GM12891 (cell line): ENCODE results near the gene CACNG5.

Experiments
- DNase-seq: peaks from one replicate; pipeline ENCODE4 v3.0.0; 2011; ENCODE audit warnings: low spot score; ENCODE audit not compliant: insufficient read length
- FAIRE-seq: peaks from 2 replicates; lab custom pipeline; 2011; peaks lifted over from hg19 to GRCh38; lab: Jason Lieb, UNC
- PAX5 ChIP-seq: IDR thresholded peaks from 2 replicates; pipeline ENCODE4 v1.6.1; 2011; ENCODE audit warnings: low read length, moderate library complexity, mild to moderate bottlenecking; ENCODE audit not compliant: insufficient read depth, severe bottlenecking
- POLR2A ChIP-seq: IDR thresholded peaks from 2 replicates; pipeline ENCODE4 v1.6.1; 2011; ENCODE audit warnings: low read depth, low read length, control low read depth
- POLR2AphosphoS5 ChIP-seq: IDR thresholded peaks from 2 replicates; pipeline ENCODE4 v1.6.1; 2011; ENCODE audit warnings: low read depth, low read length, control low read depth
- POU2F2 ChIP-seq: IDR thresholded peaks from 2 replicates; pipeline ENCODE4 v1.6.1; 2011; ENCODE audit warnings: low read depth, mild to moderate bottlenecking, control low read depth, low read length, moderate library complexity
- SPI1 ChIP-seq: IDR thresholded peaks from 2 replicates; pipeline ENCODE4 v1.6.1; 2011; ENCODE audit warnings: low read depth, low read length, control low read depth
- TAF1 ChIP-seq: IDR thresholded peaks from 2 replicates; pipeline ENCODE4 v1.6.1; 2011; ENCODE audit warnings: low read depth, low read length, control low read depth

CACNG5 gene

GRCh38 chr17:66803474-66803951, 31.4 kb upstream of the CACNG5 start:
- no peak for TF ChIP-seq POU2F2
- TF ChIP-seq SPI1: no peak
- TF ChIP-seq POLR2AphosphoS5: no peak
- no peak for TF ChIP-seq TAF1
- TF ChIP-seq POLR2A: no peak
- no peak for TF ChIP-seq PAX5
- FAIRE-seq: no peak
- DNase-seq: no peak

DNA sequence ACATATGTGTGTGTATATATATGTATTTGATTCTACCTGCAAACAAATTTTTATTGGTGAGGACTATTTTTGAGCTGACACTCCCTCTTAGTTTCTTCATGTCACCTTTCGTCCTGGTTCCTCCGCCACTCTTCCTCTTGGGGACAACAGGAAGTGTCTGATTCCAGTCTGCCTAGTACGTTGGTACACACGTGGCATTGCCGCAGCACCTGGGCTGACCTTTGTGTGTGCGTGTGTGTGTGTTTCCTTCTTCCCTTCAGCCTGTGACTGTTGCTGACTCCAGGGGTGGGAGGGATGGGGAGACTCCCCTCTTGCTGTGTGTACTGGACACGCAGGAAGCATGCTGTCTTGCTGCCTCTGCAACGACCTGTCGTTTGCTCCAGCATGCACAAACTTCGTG, 29.4 kb upstream of the CACNG5 start:
- TF ChIP-seq PAX5 (no peak), POLR2A (no peak), TAF1 (no peak)
- no peak for FAIRE-seq
- no peak for DNase-seq

DNA sequence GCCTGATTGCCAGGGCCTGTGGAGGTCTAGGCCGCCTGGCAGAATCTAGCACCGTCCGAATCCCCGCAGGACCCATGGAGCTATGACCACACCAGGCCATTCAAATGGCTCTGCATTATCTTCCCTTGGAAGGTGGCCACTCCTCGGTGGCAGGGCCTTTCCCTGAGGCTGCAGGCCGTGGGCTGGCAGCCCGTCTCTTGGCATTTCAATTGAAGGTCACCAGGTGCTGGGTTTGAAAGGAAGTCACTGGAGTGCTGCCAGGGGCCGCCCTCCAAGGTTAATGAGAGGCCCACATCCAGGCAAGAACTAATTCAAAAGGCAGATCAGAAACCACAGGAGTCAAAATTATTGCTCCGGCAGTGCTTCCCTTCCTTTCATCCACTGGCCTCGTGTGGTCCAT, 27.7 kb upstream of the CACNG5 start:
- no peak for DNase-seq
- TF ChIP-seq SPI1: no peak
- no peak for FAIRE-seq

- DNase-seq: no peak
- no peak for TF ChIP-seq POLR2A
- TF ChIP-seq PAX5: no peak
- no peak for TF ChIP-seq POLR2AphosphoS5
- TF ChIP-seq SPI1: no peak
- no peak for TF ChIP-seq TAF1
- TF ChIP-seq POU2F2: no peak
- FAIRE-seq: no peak
These were observed 25.5 kb upstream of the CACNG5 start for GRCh38 chr17:66809408-66809807.

DNA sequence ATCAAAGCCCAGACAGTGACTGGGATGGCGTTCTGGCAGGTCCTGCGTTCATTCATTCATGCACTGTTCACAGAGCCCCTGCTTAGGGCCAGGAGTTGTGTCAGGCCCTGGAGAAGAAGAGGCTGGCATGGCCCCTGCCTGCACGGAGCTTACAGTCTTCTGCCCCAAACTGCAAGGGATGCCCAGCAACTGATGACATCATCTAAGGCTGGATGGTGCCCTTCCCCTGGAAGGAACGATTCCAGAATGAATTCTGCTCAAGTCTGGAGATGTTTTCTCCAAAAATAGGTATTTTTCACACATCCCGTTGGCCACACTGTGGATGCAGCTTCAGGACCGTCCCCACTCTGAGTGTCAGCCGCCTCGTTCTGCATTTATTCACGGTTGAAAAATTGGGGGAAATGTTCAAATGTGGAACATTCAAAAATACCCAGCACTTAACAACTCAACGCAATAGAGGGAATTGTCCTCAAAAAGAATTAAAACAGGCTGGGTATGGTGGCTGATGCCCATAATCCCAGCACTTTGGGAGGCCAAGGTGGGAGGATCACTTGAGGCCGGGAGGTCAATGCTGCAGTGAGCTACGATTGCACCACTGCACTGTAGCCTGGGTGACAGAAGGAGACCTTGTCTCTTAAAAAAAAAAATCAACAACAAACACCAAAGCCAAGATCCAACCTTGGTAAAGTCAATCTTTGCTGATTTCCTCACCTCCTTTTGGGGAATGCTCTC, 23.8 kb upstream of the CACNG5 start:
- TF ChIP-seq POU2F2 (no peak), TAF1 (no peak), POLR2A (no peak), PAX5 (no peak), POLR2AphosphoS5 (no peak), SPI1 (no peak)
- no peak for FAIRE-seq
- DNase-seq: no peak

DNA sequence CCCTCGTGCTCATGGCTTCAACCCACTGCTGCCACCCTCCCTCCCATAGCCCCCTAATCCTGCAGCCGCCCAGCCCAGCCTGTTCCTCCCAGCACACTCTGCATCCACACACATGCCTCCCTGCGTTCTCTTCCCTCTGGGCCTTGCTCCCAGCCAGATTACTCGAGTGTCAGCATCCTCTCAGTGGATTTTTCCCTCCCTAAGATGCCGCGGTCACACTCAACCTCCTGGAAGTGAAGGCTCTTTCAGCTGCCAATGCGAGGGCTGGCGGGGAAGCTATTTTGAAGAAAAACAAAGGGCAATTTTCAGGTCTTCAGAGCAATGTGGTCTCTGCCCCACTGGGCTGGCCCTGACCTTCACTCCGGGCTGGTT, 23.2 kb upstream of the CACNG5 start:
- no peak for FAIRE-seq
- DNase-seq: no peak
- TF ChIP-seq SPI1 (no peak), POU2F2 (no peak), PAX5 (no peak), TAF1 (no peak), POLR2A (no peak), POLR2AphosphoS5 (no peak)

DNA sequence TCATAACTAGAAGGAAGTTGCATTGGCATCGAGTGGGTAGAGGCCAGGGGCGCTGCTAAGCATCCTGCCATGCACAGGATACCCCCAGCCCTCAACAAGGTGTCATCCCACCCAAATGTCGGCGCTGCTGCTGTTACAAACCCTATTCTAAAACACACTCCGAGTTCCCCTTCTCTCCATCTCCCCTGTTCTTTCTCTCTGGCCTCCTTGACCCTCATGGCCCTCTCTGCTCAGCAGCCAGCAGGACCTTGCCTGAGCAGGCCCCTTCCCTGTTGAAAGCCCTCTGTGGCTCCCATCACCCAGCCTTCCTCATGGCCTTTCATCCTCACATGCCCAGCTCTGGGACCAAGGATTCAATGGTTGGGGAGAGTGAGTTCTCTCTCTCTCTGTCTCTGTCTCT, 22.3 kb upstream of the CACNG5 start:
- DNase-seq: no peak
- no peak for FAIRE-seq
- TF ChIP-seq SPI1: no peak

- FAIRE-seq (no peak), DNase-seq (no peak)
- TF ChIP-seq SPI1 (no peak), POLR2A (no peak), POLR2AphosphoS5 (no peak), PAX5 (no peak), TAF1 (no peak), POU2F2 (no peak)
These were observed 21.6 kb upstream of the CACNG5 start for GRCh38 chr17:66813296-66813695.

DNA sequence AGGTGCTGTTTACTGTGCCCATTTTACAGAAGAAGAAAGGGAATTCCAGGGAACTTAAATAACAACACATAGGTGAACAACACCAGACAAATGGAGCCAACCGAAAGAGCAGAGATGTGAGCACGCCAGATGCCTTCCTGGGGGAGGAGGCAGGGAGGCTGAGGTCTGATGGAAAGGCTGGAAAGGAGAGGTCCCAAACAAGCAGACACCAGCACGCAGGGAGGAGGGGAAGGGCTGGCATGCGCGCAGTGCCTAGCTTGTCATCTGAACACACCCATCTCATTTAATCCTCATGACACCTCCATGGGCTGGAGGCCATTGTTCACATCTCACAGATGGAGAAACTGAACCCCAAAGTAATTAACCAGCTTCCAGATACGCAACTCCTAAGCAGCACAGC, 20.9 kb upstream of the CACNG5 start:
- DNase-seq: no peak
- no peak for TF ChIP-seq PAX5
- no peak for FAIRE-seq

GRCh38 chr17:66814570-66814969, 20.3 kb upstream of the CACNG5 start:
- no peak for FAIRE-seq
- TF ChIP-seq POU2F2: no peak
- TF ChIP-seq PAX5: no peak
- no peak for TF ChIP-seq POLR2AphosphoS5
- TF ChIP-seq SPI1: no peak
- TF ChIP-seq TAF1: no peak
- TF ChIP-seq POLR2A: no peak
- DNase-seq: no peak

- FAIRE-seq (no peak), DNase-seq (no peak)
- TF ChIP-seq TAF1 (no peak), SPI1 (no peak), POU2F2 (no peak), PAX5 (no peak), POLR2AphosphoS5 (no peak), POLR2A (no peak)
These were observed 17.2 kb upstream of the CACNG5 start for GRCh38 chr17:66817750-66818149.
